Suprapubic skin (tissue), 4 donors: ENCODE data around the gene HIBCH. TPM values are rescaled to one million over a fixed set of nuclear protein-coding genes. Genes with fewer than 3 reads are reported as not detected.
A peak's percentile ranks its signal among the peaks of the same experiment; 100 is the strongest.

Experiments used
- DNase-seq, 2 donors: peaks; one replicate each; pipeline ENCODE4 v3.0.0-alpha.2; 2019; ENCODE audit warnings: low spot score in 2 of 2
- H3K27ac ChIP-seq: fragments of 200-600 bp; sonication (generic); one replicate; pipeline ENCODE4 v1.5.1; 2019
- H3K27me3 ChIP-seq: fragments of 200-600 bp; sonication (generic); one replicate; pipeline ENCODE4 v1.5.1; 2019
- H3K36me3 ChIP-seq: fragments of 200-600 bp; sonication (generic); one replicate; pipeline ENCODE4 v1.5.1; 2019
- H3K4me1 ChIP-seq: fragments of 200-600 bp; sonication (generic); one replicate; pipeline ENCODE4 v1.5.1; 2019
- H3K4me3 ChIP-seq: fragments of 200-600 bp; sonication (generic); one replicate; pipeline ENCODE4 v1.5.1; 2019; ENCODE audit warnings: mild to moderate bottlenecking
- H3K9me3 ChIP-seq: fragments of 200-600 bp; sonication (generic); one replicate; pipeline ENCODE4 v1.5.1; 2019
- CTCF ChIP-seq, 2 donors: fragments of 200-600 bp in 1 of 2; fragments of 450-650 bp in 1 of 2; sonication (generic) in 1 of 2; IDR thresholded peaks; one replicate each; pipeline ENCODE4 v1.5.1; 2016 to 2019; ENCODE audit warnings: antibody characterized with exemption in 2 of 2, mild to moderate bottlenecking in 1 of 2, moderate library complexity in 1 of 2
- EP300 ChIP-seq: sonication (generic); formaldehyde crosslinking; IDR thresholded peaks from one replicate; pipeline ENCODE4 v1.6.1; 2017; ENCODE audit warnings: antibody characterized with exemption
- POLR2A ChIP-seq, 2 donors: fragments of 450-650 bp; IDR thresholded peaks; one replicate each; pipeline ENCODE4 v1.6.1; 2017; ENCODE audit warnings: antibody characterized with exemption in 2 of 2, mild to moderate bottlenecking in 2 of 2, moderate library complexity in 2 of 2
- POLR2AphosphoS5 ChIP-seq, 3 donors: sonication (generic); formaldehyde crosslinking; IDR thresholded peaks; one replicate each; pipeline ENCODE4 v1.6.1; 2017; ENCODE audit warnings: antibody characterized with exemption in 3 of 3
- WGBS: methylation state at CpG from one replicate; pipeline ENCODE4 v1.1.5; 2018; 5-methylcytosine and 5-hydroxymethylcytosine counted together
- total RNA-seq, 4 donors: library from RNA; depleted of rRNA; stranded (reverse); fragments of >200 nt; gene quantifications; one replicate each; pipeline ENCODE4 v1.1.0, GENCODE V29; 2016

HIBCH gene
- total RNA-seq, result 10 to 100 TPM; 22.9 to 30.4 (median 24.9) TPM

GRCh38 chr2:190319555-190320498 is at the start of gene HIBCH:
TSS of gene HIBCH (minus strand) at chr2:190319826. CDS start at chr2:190319750, 76 bp downstream.
- Histone ChIP-seq H3K4me1 (peaks cover 47% of the 10 kb centered on the region), H3K27me3 (no peaks in the 10 kb centered on the region), H3K9me3 (no peaks in the 10 kb centered on the region), H3K27ac (peak within 1 kb of the TSS; percentile 93), H3K4me3 (peak within 1 kb of the TSS; percentile 84), H3K36me3 (no peaks in the 10 kb centered on the region)
- WGBS, result 1% methylated on average over 45 of the region's 50 CpGs
- peak; percentile 98 to 99 for DNase-seq
- TF ChIP-seq POLR2AphosphoS5 (IDR thresholded peaks at IDR 0.05) (peak in 2 of 3 donors; percentile 88 to 96), POLR2A (IDR thresholded peaks at IDR 0.05) (peak in 1 of 2 donors; percentile 35), CTCF (IDR thresholded peaks at IDR 0.05) (peak; percentile 44 to 78), EP300 (no peak)

DNA sequence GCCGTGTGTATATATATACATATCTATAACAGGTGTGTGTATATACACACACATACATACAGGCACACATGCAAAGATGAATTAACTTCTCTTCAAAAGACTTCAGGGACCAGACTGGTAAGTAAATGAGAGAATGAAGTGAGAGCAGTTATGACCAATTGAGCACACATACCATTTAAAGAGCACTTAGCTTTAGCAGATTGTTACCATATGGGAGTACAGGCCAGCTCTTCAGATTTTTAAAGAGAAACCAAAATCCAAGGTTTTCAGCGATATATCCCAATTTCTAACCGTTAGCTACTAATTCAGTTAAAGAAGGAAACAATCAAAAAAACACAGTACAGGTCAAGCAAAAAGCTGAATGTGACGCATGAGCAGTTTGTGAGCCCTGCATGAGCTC is 47.5 kb upstream of the HIBCH start:
- Histone ChIP-seq H3K27ac (no peak overlapping the region), H3K27me3 (no peaks in the 10 kb centered on the region), H3K36me3 (peaks cover 58% of the 10 kb centered on the region), H3K9me3 (no peaks in the 10 kb centered on the region), H3K4me1 (peaks cover 3% of the 10 kb centered on the region), H3K4me3 (no peak overlapping the region)
- WGBS, result 80% methylated on average over 4 of the region's 4 CpGs
- no peak for TF ChIP-seq POLR2A (IDR thresholded peaks at IDR 0.05)
- DNase-seq, result no peak

DNA sequence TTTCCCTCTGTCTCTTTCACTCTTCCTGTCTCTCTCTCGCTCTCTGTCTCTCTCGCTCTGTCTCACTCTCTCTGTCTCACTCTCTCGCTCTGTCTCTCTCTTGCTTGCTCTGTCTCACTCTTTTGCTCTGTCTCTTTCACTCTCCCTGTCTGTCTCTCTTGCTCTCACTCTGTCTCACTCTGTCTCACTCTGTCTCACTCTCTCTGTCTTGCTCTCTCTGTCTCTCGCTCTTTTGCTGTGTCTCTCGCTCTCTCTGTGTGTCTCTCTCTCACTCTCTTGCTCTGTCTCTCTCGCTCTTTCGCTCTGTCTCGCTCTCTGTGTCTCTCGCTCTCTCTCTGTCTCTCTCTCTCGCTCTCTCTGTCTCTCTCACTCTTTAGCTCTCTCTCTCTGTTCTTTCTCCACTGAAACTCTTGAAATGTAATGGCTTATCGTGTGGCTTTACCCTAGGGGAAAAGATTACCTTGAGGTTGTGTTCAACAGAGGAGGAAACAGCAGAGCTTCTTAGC is 46.7 kb upstream of the HIBCH start:
- Histone ChIP-seq H3K27me3 (no peaks in the 10 kb centered on the region), H3K9me3 (no peaks in the 10 kb centered on the region), H3K36me3 (peaks cover 58% of the 10 kb centered on the region), H3K4me1 (no peaks in the 10 kb centered on the region), H3K27ac (no peak overlapping the region), H3K4me3 (no peak overlapping the region)
- no peak for TF ChIP-seq POLR2AphosphoS5 (IDR thresholded peaks at IDR 0.05)
- no peak for TF ChIP-seq EP300
- TF ChIP-seq POLR2A (IDR thresholded peaks at IDR 0.05), result no peak
- TF ChIP-seq CTCF (IDR thresholded peaks at IDR 0.05), result no peak
- 91% methylated on average over 11 of the region's 11 CpGs for WGBS
- no peak for DNase-seq

DNA sequence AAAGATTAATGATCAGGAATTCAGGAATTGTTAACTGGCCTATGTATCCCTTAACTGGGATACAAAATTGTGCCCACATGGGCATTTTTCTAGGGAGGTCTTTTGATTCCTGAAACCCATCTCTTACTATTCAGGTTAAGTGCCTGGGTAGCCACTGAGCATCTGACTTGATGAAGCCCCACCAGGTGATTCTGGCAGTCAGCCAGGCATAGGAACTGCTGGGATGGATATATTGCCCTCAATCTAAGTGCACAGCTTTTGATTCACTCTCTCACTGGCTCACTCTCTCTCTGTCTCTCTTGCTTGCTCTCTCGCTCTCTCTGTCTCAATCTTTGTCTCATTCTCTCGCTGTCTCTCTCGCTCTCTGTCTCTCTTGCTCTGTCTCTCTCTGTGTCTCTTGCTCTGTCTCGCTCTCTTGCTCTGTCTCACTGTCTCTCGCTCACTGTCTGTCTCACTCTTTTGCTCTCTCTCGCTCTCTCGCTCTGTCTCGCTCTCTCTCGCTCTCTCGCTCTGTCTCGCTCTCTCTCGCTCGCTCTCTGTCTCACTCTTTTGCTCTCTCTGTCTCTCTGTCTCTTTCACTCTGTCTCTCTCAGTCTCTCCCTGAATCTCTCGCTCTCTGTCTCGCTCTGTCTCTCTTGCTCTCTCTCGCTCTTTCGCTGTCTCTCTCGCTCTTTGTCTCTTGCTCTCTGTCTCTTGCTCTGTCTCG is 46.0 kb upstream of the HIBCH start:
- TF ChIP-seq POLR2A (IDR thresholded peaks at IDR 0.05), result no peak
- TF ChIP-seq CTCF (IDR thresholded peaks at IDR 0.05), result no peak
- TF ChIP-seq EP300, result no peak
- TF ChIP-seq POLR2AphosphoS5 (IDR thresholded peaks at IDR 0.05), result no peak
- no peaks in the 10 kb centered on the region for H3K9me3 ChIP-seq
- no peak for DNase-seq
- WGBS, result 93% methylated on average over 19 of the region's 19 CpGs
- H3K36me3 ChIP-seq, result peaks cover 52% of the 10 kb centered on the region
- no peak overlapping the region for H3K4me3 ChIP-seq
- no peaks in the 10 kb centered on the region for H3K27me3 ChIP-seq
- H3K4me1 ChIP-seq, result no peaks in the 10 kb centered on the region
- H3K27ac ChIP-seq, result no peak overlapping the region

GRCh38 chr2:190362894-190363293 is 43.3 kb upstream of the HIBCH start:
- 100% methylated on average over 1 of the region's 1 CpG for WGBS
- Histone ChIP-seq H3K4me1 (peaks cover 25% of the 10 kb centered on the region), H3K27ac (no peak overlapping the region), H3K4me3 (no peak overlapping the region), H3K27me3 (no peaks in the 10 kb centered on the region), H3K36me3 (peaks cover 28% of the 10 kb centered on the region), H3K9me3 (no peaks in the 10 kb centered on the region)
- TF ChIP-seq POLR2A (IDR thresholded peaks at IDR 0.05), result no peak
- TF ChIP-seq EP300, result no peak
- TF ChIP-seq CTCF (IDR thresholded peaks at IDR 0.05), result no peak
- no peak for TF ChIP-seq POLR2AphosphoS5 (IDR thresholded peaks at IDR 0.05)
- DNase-seq, result no peak
